COLO668 (cell line): ENCODE results near the gene GJB3.
"Not testable (repeated sequence)": the region's sequence is repeated elsewhere in the genome, so short reads cannot be mapped to it uniquely, and the experiment has no call there.

Experiments
- DNase-seq: peaks from one replicate; lab custom pipeline; 2025; ENCODE audit not compliant: unreplicated experiment; lab: John Stamatoyannopoulos, UW

The GJB3 gene

GRCh38 chr1:34781071-34781843 lies at the start of gene GJB3:
Gene GJB3, plus strand, starts transcription at chr1:34781214. Its CDS starts 3,549 bp downstream, at chr1:34784763.
- DNase-seq: peak; percentile 52

- DNase-seq: not testable (repeated sequence)
Observed at GRCh38 chr1:34732831-34733230, 48.2 kb upstream of the GJB3 start.

GRCh38 chr1:34736692-34737091 lies 44.3 kb upstream of the GJB3 start:
- DNase-seq: no peak

GRCh38 chr1:34737236-34737635 lies 43.8 kb upstream of the GJB3 start:
- not testable (repeated sequence) for DNase-seq

- no peak for DNase-seq
Observed at GRCh38 chr1:34739613-34740012, 41.4 kb upstream of the GJB3 start.

GRCh38 chr1:34740161-34740868 lies 40.7 kb upstream of the GJB3 start:
- DNase-seq: peak; percentile 19

GRCh38 chr1:34742667-34743270 lies 38.2 kb upstream of the GJB3 start:
- peak; percentile 88 for DNase-seq

- DNase-seq: no peak
Observed at GRCh38 chr1:34743775-34744174, 37.2 kb upstream of the GJB3 start.

GRCh38 chr1:34744851-34745250 lies 36.2 kb upstream of the GJB3 start:
- DNase-seq: no peak

GRCh38 chr1:34745666-34746065 lies 35.3 kb upstream of the GJB3 start:
- DNase-seq: no peak

- no peak for DNase-seq
Observed at GRCh38 chr1:34746101-34746500, 34.9 kb upstream of the GJB3 start.

GRCh38 chr1:34746785-34747637 lies 34.0 kb upstream of the GJB3 start:
- DNase-seq: no peak

GRCh38 chr1:34747638-34747941 lies 33.4 kb upstream of the GJB3 start:
- DNase-seq: no peak

GRCh38 chr1:34749992-34750391 lies 31.0 kb upstream of the GJB3 start:
- no peak for DNase-seq

- DNase-seq: no peak
Observed at GRCh38 chr1:34750610-34751009, 30.4 kb upstream of the GJB3 start.

- DNase-seq: no peak
Observed at GRCh38 chr1:34753163-34753562, 27.9 kb upstream of the GJB3 start.

- DNase-seq: no peak
Observed at GRCh38 chr1:34754964-34755637, 25.9 kb upstream of the GJB3 start, which contains the start of gene GJB5. Gene GJB5, plus strand, starts transcription at chr1:34755047. Its CDS starts 2,284 bp downstream, at chr1:34757331.

- DNase-seq: no peak
Observed at GRCh38 chr1:34755961-34756360, 25.1 kb upstream of the GJB3 start.

- DNase-seq: no peak
Observed at GRCh38 chr1:34757386-34757785, 23.6 kb upstream of the GJB3 start.

GRCh38 chr1:34758751-34759150 lies 22.3 kb upstream of the GJB3 start:
- no peak for DNase-seq
